Trophoblast cell (in vitro differentiated cells and primary cell): Measurements from ENCODE around the gene TMEM120B.

ENCODE experiments used
- DNase-seq, 2 donors: peaks; one replicate each; pipeline ENCODE4 v3.0.0-alpha.2; 2016
- H2AFZ ChIP-seq: 2 replicates; pipeline ENCODE4 v1.6.1; 2013; ENCODE audit warnings: low read length, moderate library complexity, mild to moderate bottlenecking; ENCODE audit not compliant: insufficient read depth, poor library complexity
- H2AK5ac ChIP-seq: 2 replicates; pipeline ENCODE4 v1.6.1; 2013; ENCODE audit warnings: mild to moderate bottlenecking, low read length
- H2BK120ac ChIP-seq: 2 replicates; pipeline ENCODE4 v1.6.1; 2013; ENCODE audit warnings: low read length, mild to moderate bottlenecking, moderate library complexity; ENCODE audit not compliant: insufficient read depth, poor library complexity
- H2BK12ac ChIP-seq: 2 replicates; pipeline ENCODE4 v1.6.1; 2013; ENCODE audit warnings: mild to moderate bottlenecking, low read length, moderate library complexity
- H2BK5ac ChIP-seq: 2 replicates; pipeline ENCODE4 v1.6.1; 2013; ENCODE audit warnings: low read length, low read depth, moderate library complexity, mild to moderate bottlenecking; ENCODE audit not compliant: poor library complexity
- H3K14ac ChIP-seq: 2 replicates; pipeline ENCODE4 v1.6.1; 2013; ENCODE audit warnings: mild to moderate bottlenecking, low read length
- H3K18ac ChIP-seq: 2 replicates; pipeline ENCODE4 v1.6.1; 2013; ENCODE audit warnings: mild to moderate bottlenecking, low read length
- H3K23ac ChIP-seq: 2 replicates; pipeline ENCODE4 v1.6.1; 2013; ENCODE audit warnings: low read length
- H3K27ac ChIP-seq: 2 replicates; pipeline ENCODE4 v1.5.1; 2013; ENCODE audit warnings: low read depth, mild to moderate bottlenecking, inconsistent platforms, low read length, moderate library complexity
- H3K27me3 ChIP-seq: 2 replicates; pipeline ENCODE4 v1.6.1; 2013; ENCODE audit warnings: inconsistent platforms, mild to moderate bottlenecking, low read length, moderate library complexity; ENCODE audit not compliant: insufficient read depth
- H3K36me3 ChIP-seq, 2 experiments: 1 replicate in 1 of 2; 2 replicates in 1 of 2; pipeline ENCODE4 v1.6.1; 2013; ENCODE audit warnings: low read length in 2 of 2, mild to moderate bottlenecking in 2 of 2, moderate library complexity in 1 of 2; ENCODE audit not compliant: insufficient read depth in 2 of 2, control insufficient read depth in 1 of 2
- H3K4ac ChIP-seq: 2 replicates; pipeline ENCODE4 v1.6.1; 2013; ENCODE audit warnings: low read depth, mild to moderate bottlenecking, low read length, moderate library complexity
- H3K4me1 ChIP-seq, 2 experiments: 1 replicate in 1 of 2; 2 replicates in 1 of 2; pipeline ENCODE4 v1.6.1; 2013; ENCODE audit warnings: low read length in 2 of 2, mild to moderate bottlenecking in 2 of 2, moderate library complexity in 1 of 2; ENCODE audit not compliant: insufficient read depth in 2 of 2, control insufficient read depth in 1 of 2
- H3K4me2 ChIP-seq: 2 replicates; pipeline ENCODE4 v1.6.1; 2013; ENCODE audit warnings: inconsistent platforms, mild to moderate bottlenecking, low read length, moderate library complexity
- H3K4me3 ChIP-seq: 2 replicates; pipeline ENCODE4 v1.5.1; 2013; ENCODE audit warnings: mild to moderate bottlenecking, low read depth, low read length, inconsistent platforms
- H3K79me1 ChIP-seq: one replicate; pipeline ENCODE4 v1.6.1; 2013; ENCODE audit warnings: low read length
- H3K79me2 ChIP-seq: 2 replicates; pipeline ENCODE4 v1.6.1; 2013; ENCODE audit warnings: low read length, mild to moderate bottlenecking; ENCODE audit not compliant: control insufficient read depth, insufficient read depth, poor library complexity
- H3K9ac ChIP-seq: 2 replicates; pipeline ENCODE4 v1.6.1; 2013; ENCODE audit warnings: mild to moderate bottlenecking, low read length
- H3K9me3 ChIP-seq: 2 replicates; pipeline ENCODE4 v1.6.1; 2013; ENCODE audit warnings: low read depth, mild to moderate bottlenecking, control low read depth, inconsistent platforms, low read length; ENCODE audit not compliant: insufficient read depth
- H4K12ac ChIP-seq: 2 replicates; pipeline ENCODE4 v1.6.1; 2013; ENCODE audit warnings: low read depth, mild to moderate bottlenecking, low read length, moderate library complexity
- H4K8ac ChIP-seq: 2 replicates; pipeline ENCODE4 v1.6.1; 2013; ENCODE audit warnings: low read depth, mild to moderate bottlenecking, low read length, moderate library complexity
- H4K91ac ChIP-seq: one replicate; pipeline ENCODE4 v1.6.1; 2013; ENCODE audit warnings: low read depth, mild to moderate bottlenecking, low read length, moderate library complexity
- WGBS: extraction: QIAGEN DNeasy Blood & Tissue Kit; methylation state at CpG from one replicate; pipeline ENCODE4 v1.1.7; 2013; ENCODE audit warnings: missing lambda C conversion rate; ENCODE audit not compliant: insufficient read length, insufficient coverage; ENCODE audit errors: extremely low coverage; 5-methylcytosine and 5-hydroxymethylcytosine counted together

The TMEM120B gene

GRCh38 chr12:121766290-121767039 is 53.9 kb downstream of the TMEM120B start:
- Histone ChIP-seq H2BK12ac (no peak overlapping the region), H2BK5ac (no peak overlapping the region), H3K9me3 (no peaks in the 10 kb centered on the region), H2AK5ac (no peak overlapping the region), H4K8ac (no peak overlapping the region), H3K79me1 (no peaks in the 10 kb centered on the region), H3K36me3 (peaks cover 3 to 7% of the 10 kb centered on the region in 2 experiments), H3K14ac (no peak overlapping the region), H3K23ac (no peak overlapping the region), H3K4me1 (peaks cover 16 to 30% of the 10 kb centered on the region in 2 experiments), H3K79me2 (no peaks in the 10 kb centered on the region), H3K27ac (no peak overlapping the region), H3K4me3 (no peak overlapping the region), H2BK120ac (no peak overlapping the region), H4K12ac (no peak overlapping the region), H3K27me3 (no peaks in the 10 kb centered on the region), H2AFZ (no peak overlapping the region), H3K4me2 (no peak overlapping the region), H4K91ac (no peak overlapping the region), H3K4ac (no peak overlapping the region), H3K9ac (no peak overlapping the region), H3K18ac (no peak overlapping the region)
- no peak for DNase-seq
- WGBS = no CpG with 5 or more reads among the region's 5 CpGs

DNA sequence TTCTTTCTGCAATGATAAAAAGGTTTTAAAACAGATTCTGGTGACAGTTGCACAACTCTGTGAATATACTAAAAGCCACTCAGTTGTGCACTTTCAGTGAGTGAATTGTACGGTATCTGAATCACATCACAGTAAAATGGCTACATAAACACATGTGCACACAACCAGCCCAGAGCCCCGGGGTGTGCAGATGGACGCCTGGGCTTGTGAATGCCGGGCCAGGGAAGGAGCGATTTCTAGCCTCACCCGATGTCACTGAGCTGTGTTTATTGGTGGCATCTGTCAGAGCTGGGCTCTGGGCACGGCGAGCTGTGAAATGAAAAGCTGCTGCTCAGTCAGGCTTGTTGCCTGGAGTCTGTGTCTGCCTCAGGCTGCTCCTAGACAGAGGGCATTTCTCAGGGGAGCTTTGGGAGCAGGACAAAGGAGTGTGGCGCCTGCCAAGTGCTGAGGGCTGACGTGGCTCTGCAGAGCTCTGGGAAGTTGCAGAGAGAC is 55.0 kb downstream of the TMEM120B start:
- no peak for DNase-seq
- Histone ChIP-seq H3K79me1 (no peaks in the 10 kb centered on the region), H3K27me3 (no peaks in the 10 kb centered on the region), H3K9ac (no peak overlapping the region), H3K4me2 (no peak overlapping the region), H3K79me2 (no peaks in the 10 kb centered on the region), H4K91ac (no peak overlapping the region), H3K36me3 (peaks cover 3 to 5% of the 10 kb centered on the region in 2 experiments), H3K4ac (no peak overlapping the region), H4K12ac (no peak overlapping the region), H3K18ac (no peak overlapping the region), H2BK12ac (no peak overlapping the region), H2AFZ (no peak overlapping the region), H3K4me1 (peaks cover 16 to 22% of the 10 kb centered on the region in 2 experiments), H3K14ac (no peak overlapping the region), H3K23ac (no peak overlapping the region), H3K4me3 (no peak overlapping the region), H3K9me3 (no peaks in the 10 kb centered on the region), H2BK120ac (no peak overlapping the region), H2BK5ac (no peak overlapping the region), H4K8ac (no peak overlapping the region), H3K27ac (no peak overlapping the region), H2AK5ac (no peak overlapping the region)
- no CpG with 5 or more reads among the region's 10 CpGs for WGBS

- no peak overlapping the region for H4K8ac ChIP-seq
- no peaks in the 10 kb centered on the region for H3K36me3 ChIP-seq
- H3K4me3 ChIP-seq = no peak overlapping the region
- H3K79me1 ChIP-seq = peaks cover 2% of the 10 kb centered on the region
- H3K9me3 ChIP-seq = no peaks in the 10 kb centered on the region
- H2BK120ac ChIP-seq = no peak overlapping the region
- H2AFZ ChIP-seq = no peak overlapping the region
- H3K4ac ChIP-seq = no peak overlapping the region
- peaks cover 22 to 26% of the 10 kb centered on the region in 2 experiments for H3K4me1 ChIP-seq
- no peak overlapping the region for H3K9ac ChIP-seq
- no peak overlapping the region for H3K23ac ChIP-seq
- H3K14ac ChIP-seq = no peak overlapping the region
- H3K27me3 ChIP-seq = no peaks in the 10 kb centered on the region
- H4K91ac ChIP-seq = no peak overlapping the region
- no peaks in the 10 kb centered on the region for H3K79me2 ChIP-seq
- DNase-seq = no peak
- no peak overlapping the region for H2AK5ac ChIP-seq
- H4K12ac ChIP-seq = no peak overlapping the region
- no peak overlapping the region for H3K18ac ChIP-seq
- no peak overlapping the region for H3K4me2 ChIP-seq
- no peak overlapping the region for H2BK5ac ChIP-seq
- no peak overlapping the region for H3K27ac ChIP-seq
- no peak overlapping the region for H2BK12ac ChIP-seq
- no CpG with 5 or more reads among the region's 9 CpGs for WGBS
Measured at GRCh38 chr12:121769297-121769830, 56.8 kb downstream of the TMEM120B start.

GRCh38 chr12:121769831-121770301 is 57.3 kb downstream of the TMEM120B start:
- no peak overlapping the region for H4K8ac ChIP-seq
- H4K12ac ChIP-seq = no peak overlapping the region
- no peaks in the 10 kb centered on the region for H3K79me2 ChIP-seq

More at GRCh38 chr12:121769831-121770301, 57.3 kb downstream of the TMEM120B start:
- H2AFZ ChIP-seq = no peak overlapping the region
- H2BK5ac ChIP-seq = no peak overlapping the region
- H4K91ac ChIP-seq = no peak overlapping the region
- no peak overlapping the region for H2BK120ac ChIP-seq
- no peak overlapping the region for H3K18ac ChIP-seq
- H3K27me3 ChIP-seq = no peaks in the 10 kb centered on the region
- no peak overlapping the region for H3K4me2 ChIP-seq
- H3K14ac ChIP-seq = no peak overlapping the region
- H3K36me3 ChIP-seq = no peaks in the 10 kb centered on the region
- H2BK12ac ChIP-seq = no peak overlapping the region
- DNase-seq = no peak
- no peak overlapping the region for H3K27ac ChIP-seq
- no peak overlapping the region for H3K23ac ChIP-seq
- no peak overlapping the region for H3K9ac ChIP-seq
- no peak overlapping the region for H2AK5ac ChIP-seq
- H3K4me3 ChIP-seq = no peak overlapping the region
- H3K4ac ChIP-seq = no peak overlapping the region
- no CpG with 5 or more reads among the region's 11 CpGs for WGBS
- peaks cover 27 to 31% of the 10 kb centered on the region in 2 experiments for H3K4me1 ChIP-seq
- H3K79me1 ChIP-seq = peaks cover 5% of the 10 kb centered on the region
- no peaks in the 10 kb centered on the region for H3K9me3 ChIP-seq
